ENCODE data around the gene EMC6.
"Not testable (repeated sequence)": the region's sequence is repeated elsewhere in the genome, so short reads cannot be mapped to it uniquely, and the experiment has no call there.

The EMC6 gene

DNA sequence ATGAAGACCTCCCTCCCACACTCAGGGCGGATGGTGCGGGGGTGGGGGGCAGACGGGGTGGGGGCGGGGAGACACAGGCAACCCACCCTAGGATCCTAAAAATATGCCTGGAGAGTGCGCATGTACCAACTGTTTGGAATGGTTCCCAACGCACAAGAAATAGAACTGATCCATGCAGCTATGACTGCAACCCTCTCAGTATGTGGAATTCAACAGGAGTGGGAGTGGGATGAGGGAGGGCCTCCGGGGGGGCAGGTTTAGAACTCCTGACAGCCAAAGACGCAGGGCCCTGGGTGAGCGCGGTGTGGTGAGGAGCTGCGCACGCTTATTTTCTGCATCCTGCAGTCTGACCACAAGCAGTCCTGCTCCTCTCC, 28.5 kb downstream of the EMC6 start:
- Histone ChIP-seq H2AFZ (ENCODE audit: low read length) (no peak overlapping the region), H3F3A (ENCODE audit: insufficient read depth, low read length) (no peaks in the 10 kb centered on the region), H3K79me2 (ENCODE audit: insufficient read depth, low read length) (peaks cover 7% of the 10 kb centered on the region; the same call in 1 of the 2 replicates), H3K4me2 (ENCODE audit: low read length) (no peak overlapping the region), H3K9me2 (ENCODE audit: low read depth, low read length) (no peaks in the 10 kb centered on the region), H3K4me1 (ENCODE audit: insufficient read depth, low read length, severe bottlenecking) (peaks cover 25% of the 10 kb centered on the region), H3K36me3 (ENCODE audit: insufficient read depth, low read length) (no peaks in the 10 kb centered on the region), H4K20me1 (ENCODE audit: insufficient read depth, low read length) (no peaks in the 10 kb centered on the region), H3K9me3 (ENCODE audit: low read length) (no peaks in the 10 kb centered on the region), H3K4me3 (ENCODE audit: low read depth, low read length, poor library complexity, severe bottlenecking) (no peak overlapping the region), H3K9ac (ENCODE audit: low read length) (no peak overlapping the region), H3K27ac (ENCODE audit: low read depth, low read length, poor library complexity, severe bottlenecking) (no peak overlapping the region), H3K27me3 (ENCODE audit: insufficient read depth, low read length) (no peaks in the 10 kb centered on the region; the same call in 1 of the 2 replicates)
- TF ChIP-seq, protein P1, sequence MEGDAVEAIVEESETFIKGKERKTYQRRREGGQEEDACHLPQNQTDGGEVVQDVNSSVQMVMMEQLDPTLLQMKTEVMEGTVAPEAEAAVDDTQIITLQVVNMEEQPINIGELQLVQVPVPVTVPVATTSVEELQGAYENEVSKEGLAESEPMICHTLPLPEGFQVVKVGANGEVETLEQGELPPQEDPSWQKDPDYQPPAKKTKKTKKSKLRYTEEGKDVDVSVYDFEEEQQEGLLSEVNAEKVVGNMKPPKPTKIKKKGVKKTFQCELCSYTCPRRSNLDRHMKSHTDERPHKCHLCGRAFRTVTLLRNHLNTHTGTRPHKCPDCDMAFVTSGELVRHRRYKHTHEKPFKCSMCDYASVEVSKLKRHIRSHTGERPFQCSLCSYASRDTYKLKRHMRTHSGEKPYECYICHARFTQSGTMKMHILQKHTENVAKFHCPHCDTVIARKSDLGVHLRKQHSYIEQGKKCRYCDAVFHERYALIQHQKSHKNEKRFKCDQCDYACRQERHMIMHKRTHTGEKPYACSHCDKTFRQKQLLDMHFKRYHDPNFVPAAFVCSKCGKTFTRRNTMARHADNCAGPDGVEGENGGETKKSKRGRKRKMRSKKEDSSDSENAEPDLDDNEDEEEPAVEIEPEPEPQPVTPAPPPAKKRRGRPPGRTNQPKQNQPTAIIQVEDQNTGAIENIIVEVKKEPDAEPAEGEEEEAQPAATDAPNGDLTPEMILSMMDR (IDR thresholded peaks at IDR 0.05; ENCODE audit: low read length), result no peak
- no peak for TF ChIP-seq EZH2 (IDR thresholded peaks at IDR 0.05; ENCODE audit: borderline replicate concordance, low read length)

DNA sequence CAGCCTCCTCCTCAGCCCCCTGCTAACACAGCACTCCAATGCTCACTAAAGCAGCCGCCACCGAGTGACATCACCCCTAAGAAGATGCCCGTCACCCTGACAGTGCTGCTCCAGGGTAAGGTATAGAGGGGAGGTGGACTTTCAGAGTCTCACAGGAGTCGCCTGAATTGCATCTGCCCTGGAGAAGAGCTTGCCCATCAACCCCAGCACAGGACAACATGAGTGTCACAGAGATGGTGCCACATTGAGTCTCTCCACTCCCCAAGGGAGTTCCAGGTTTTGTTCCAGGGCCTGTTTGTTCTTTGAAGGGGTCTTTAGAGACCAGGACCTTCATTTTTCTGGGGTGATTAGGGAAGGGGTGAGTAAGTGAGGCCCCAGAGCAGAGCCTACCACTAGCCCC, 29.5 kb downstream of the EMC6 start:
- no peaks in the 10 kb centered on the region for H3K9me3 ChIP-seq (ENCODE audit: low read length)
- H3K9ac ChIP-seq (ENCODE audit: low read length), result no peak overlapping the region
- H3K4me2 ChIP-seq (ENCODE audit: low read length), result no peak overlapping the region
- TF ChIP-seq, protein P1 (IDR thresholded peaks at IDR 0.05; ENCODE audit: low read length), result no peak
- TF ChIP-seq EZH2 (IDR thresholded peaks at IDR 0.05; ENCODE audit: borderline replicate concordance, low read length), result no peak
- H3K36me3 ChIP-seq (ENCODE audit: insufficient read depth, low read length), result no peaks in the 10 kb centered on the region
- H2AFZ ChIP-seq (ENCODE audit: low read length), result no peak overlapping the region
- H3K4me1 ChIP-seq (ENCODE audit: insufficient read depth, low read length, severe bottlenecking), result peaks cover 25% of the 10 kb centered on the region
- H3F3A ChIP-seq (ENCODE audit: insufficient read depth, low read length), result no peaks in the 10 kb centered on the region
- peaks cover 7% of the 10 kb centered on the region; the same call in 1 of the 2 replicates for H3K79me2 ChIP-seq (ENCODE audit: insufficient read depth, low read length)
- H3K4me3 ChIP-seq (ENCODE audit: low read depth, low read length, poor library complexity, severe bottlenecking), result no peak overlapping the region
- no peaks in the 10 kb centered on the region for H4K20me1 ChIP-seq (ENCODE audit: insufficient read depth, low read length)
- no peaks in the 10 kb centered on the region; the same call in 1 of the 2 replicates for H3K27me3 ChIP-seq (ENCODE audit: insufficient read depth, low read length)
- H3K9me2 ChIP-seq (ENCODE audit: low read depth, low read length), result no peaks in the 10 kb centered on the region
- no peak overlapping the region for H3K27ac ChIP-seq (ENCODE audit: low read depth, low read length, poor library complexity, severe bottlenecking)

DNA sequence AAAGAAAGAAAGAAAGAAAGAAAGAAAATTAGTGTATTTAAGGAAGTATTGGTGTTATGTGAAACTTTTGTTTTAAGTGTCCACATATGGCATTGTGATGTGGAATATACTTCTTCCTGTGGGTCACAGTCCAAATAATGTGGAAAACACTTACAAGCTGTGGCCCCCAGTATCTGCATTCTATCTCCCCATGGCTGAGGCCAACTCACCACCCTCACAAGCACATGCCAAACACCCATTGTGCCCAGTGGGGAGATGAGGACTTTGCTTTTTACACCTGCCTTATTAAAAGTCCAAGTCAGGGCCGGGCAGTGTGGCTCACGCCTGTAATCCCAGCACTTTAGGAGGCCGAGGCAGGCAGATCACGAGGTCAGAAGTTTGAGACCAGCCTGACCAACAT, 31.3 kb downstream of the EMC6 start:
- Histone ChIP-seq H3K27me3 (ENCODE audit: insufficient read depth, low read length) (no peaks in the 10 kb centered on the region; the same call in 1 of the 2 replicates), H3K9me3 (ENCODE audit: low read length) (no peaks in the 10 kb centered on the region), H3F3A (ENCODE audit: insufficient read depth, low read length) (no peaks in the 10 kb centered on the region), H4K20me1 (ENCODE audit: insufficient read depth, low read length) (no peaks in the 10 kb centered on the region), H3K9me2 (ENCODE audit: low read depth, low read length) (no peaks in the 10 kb centered on the region), H3K9ac (ENCODE audit: low read length) (no peak overlapping the region), H3K27ac (ENCODE audit: low read depth, low read length, poor library complexity, severe bottlenecking) (no peak overlapping the region), H3K4me3 (ENCODE audit: low read depth, low read length, poor library complexity, severe bottlenecking) (no peak overlapping the region), H3K4me2 (ENCODE audit: low read length) (no peak overlapping the region), H2AFZ (ENCODE audit: low read length) (no peak overlapping the region), H3K4me1 (ENCODE audit: insufficient read depth, low read length, severe bottlenecking) (peaks cover 18% of the 10 kb centered on the region), H3K36me3 (ENCODE audit: insufficient read depth, low read length) (no peaks in the 10 kb centered on the region), H3K79me2 (ENCODE audit: insufficient read depth, low read length) (no peaks in the 10 kb centered on the region)
- no peak for TF ChIP-seq EZH2 (IDR thresholded peaks at IDR 0.05; ENCODE audit: borderline replicate concordance, low read length)
- TF ChIP-seq, protein P1 (IDR thresholded peaks at IDR 0.05; ENCODE audit: low read length), result no peak

DNA sequence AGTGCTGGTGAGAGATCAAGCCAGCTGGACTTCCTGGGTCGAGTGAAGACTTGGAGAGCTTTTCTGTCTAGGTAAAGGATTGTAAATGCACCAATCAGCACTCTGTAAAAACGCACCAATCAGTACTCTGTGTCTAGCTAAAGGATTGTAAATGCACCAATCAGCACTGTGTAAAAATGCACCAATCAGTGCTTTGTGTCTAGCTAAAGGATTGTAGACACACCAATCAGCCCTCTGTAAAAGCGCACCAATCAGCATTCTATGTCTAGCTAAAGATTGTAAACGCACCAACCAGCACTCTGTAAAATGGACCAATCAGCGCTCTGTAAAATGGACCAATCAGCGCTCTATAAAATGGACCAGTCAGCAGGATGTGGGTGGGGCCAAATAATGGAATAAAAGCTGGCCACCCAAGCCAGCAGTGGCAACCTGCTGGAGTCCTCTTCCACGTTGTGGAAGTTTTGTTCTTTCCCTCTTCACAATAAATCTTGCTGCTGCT, 33.5 kb downstream of the EMC6 start:
- not testable (repeated sequence) for H3F3A ChIP-seq (ENCODE audit: insufficient read depth, low read length); H3K9me3 ChIP-seq (ENCODE audit: low read length); H3K4me1 ChIP-seq (ENCODE audit: insufficient read depth, low read length, severe bottlenecking); H3K9me2 ChIP-seq (ENCODE audit: low read depth, low read length); H3K36me3 ChIP-seq (ENCODE audit: insufficient read depth, low read length); H3K4me2 ChIP-seq (ENCODE audit: low read length); H3K27me3 ChIP-seq (ENCODE audit: insufficient read depth, low read length); H3K27ac ChIP-seq (ENCODE audit: low read depth, low read length, poor library complexity, severe bottlenecking); H2AFZ ChIP-seq (ENCODE audit: low read length); H3K4me3 ChIP-seq (ENCODE audit: low read depth, low read length, poor library complexity, severe bottlenecking); H3K79me2 ChIP-seq (ENCODE audit: insufficient read depth, low read length); H3K9ac ChIP-seq (ENCODE audit: low read length); H4K20me1 ChIP-seq (ENCODE audit: insufficient read depth, low read length)

Measured in OCI-LY1 (cell line).